ENCODE measurements around the gene CYFIP1. TPM values are rescaled to one million over a fixed set of nuclear protein-coding genes. Genes with fewer than 3 reads are reported as not detected.

The CYFIP1 gene
- total and polyA plus RNA-seq, 9 of the 15 experiments (the other 6 are each of a cell fraction or from before 2014, with no cell fraction given) = 3.8 to 59.8 (median 28.3) TPM

DNA sequence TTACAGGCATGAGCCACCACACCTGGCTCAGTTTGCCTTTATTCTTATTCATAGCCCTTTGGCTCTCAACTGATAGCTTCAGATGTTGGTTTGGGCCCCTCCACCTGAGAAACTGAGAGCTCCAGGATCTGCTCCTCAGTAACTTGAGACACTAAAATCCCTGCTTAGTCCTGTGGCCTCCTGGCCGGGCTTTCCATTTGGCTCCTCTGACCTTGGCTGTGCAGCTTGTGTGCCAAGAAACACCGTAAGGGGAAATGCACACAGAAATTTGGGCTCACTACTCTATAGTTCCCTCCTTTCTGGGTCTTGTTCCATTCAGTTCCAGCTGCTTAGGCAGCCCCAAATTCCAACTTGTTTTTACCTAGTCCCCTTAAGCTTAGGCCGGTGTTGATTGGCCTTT is 116.8 kb downstream of the CYFIP1 start:
- CTCF ChIA-PET (ENCODE audit: low intra/inter-chr PET ratio) = no interaction called here
- H2AFZ ChIP-seq (ENCODE audit: low read depth, low read length) = no peak overlapping the region
- no peak overlapping the region for H3K4me3 ChIP-seq
- H3K9me1 ChIP-seq (ENCODE audit: control insufficient read depth, insufficient read depth, low read length) = no peaks in the 10 kb centered on the region
- no peaks in the 10 kb centered on the region for H3K4me1 ChIP-seq (replicated peaks in 1 of 2; ENCODE audit: control insufficient read depth in 2 of 2, insufficient read depth in 2 of 2, low read length in 2 of 2)
- in situ Hi-C loops (cut with MboI) = no loop called here
- H3K9ac ChIP-seq (ENCODE audit: insufficient read depth in 1 of 2, low read depth in 2 of 2, low read length in 2 of 2) = no peak overlapping the region
- 89% methylated on average over 3 of the region's 3 CpGs for WGBS (ENCODE audit: insufficient coverage, low coverage, missing lambda C conversion rate)
- no peak overlapping the region for H3K4me2 ChIP-seq (ENCODE audit: insufficient read depth, low read length)
- H3K36me3 ChIP-seq (ENCODE audit: control insufficient read depth, insufficient read depth, low read length) = peaks cover 88% of the 10 kb centered on the region
- no peak for FAIRE-seq
- DNase-seq (ENCODE audit: extremely low read depth in 1 of 4, low spot score in 3 of 4) = no peak
- peaks cover 15% of the 10 kb centered on the region; the same call in 1 of the 3 replicates for H3K79me2 ChIP-seq (ENCODE audit: control insufficient read depth, insufficient read depth, low read length)
- H3K9me3 ChIP-seq (replicated peaks; ENCODE audit: control insufficient read depth, insufficient read depth, low read depth, low read length) = no peaks in the 10 kb centered on the region
- intact Hi-C loops (cut with micrococcal nuclease) = no loop called here
- H3K27me3 ChIP-seq (ENCODE audit: control insufficient read depth in 2 of 2, insufficient read depth in 2 of 2, low read length in 2 of 2) = no peaks in the 10 kb centered on the region
- POLR2A ChIA-PET = interaction anchor here (1.3 kb wide), 1 partner anchor 14 kb away, joined by 3 read pairs; no protein-coding TSS in a partner anchor
- H3K27ac ChIP-seq (ENCODE audit: extremely low read depth, low read depth, low read length) = no peak overlapping the region
- no peaks in the 10 kb centered on the region for H4K20me1 ChIP-seq (replicated peaks; ENCODE audit: control insufficient read depth, insufficient read depth, low read length)
- BruUV-seq (replicated peaks) = no TSS peak
- TF ChIP-seq EGR1 (conservative IDR thresholded peaks at IDR 0.05) (no peak), POLR3A (IDR thresholded peaks at IDR 0.05; ENCODE audit: borderline replicate concordance, extremely low read depth, insufficient read depth, insufficient read length) (no peak), PHB2 (IDR thresholded peaks at IDR 0.05; ENCODE audit: low read depth) (no peak), ZNF436 (CRISPR knock-in tag; IDR thresholded peaks at IDR 0.05) (no peak), ZNF444 (CRISPR knock-in tag; IDR thresholded peaks at IDR 0.05) (no peak), PTBP1 (IDR thresholded peaks at IDR 0.05; ENCODE audit: low read depth, low read length) (no peak), CBX8 (IDR thresholded peaks at IDR 0.05; ENCODE audit: borderline replicate concordance, extremely low read depth, low read depth, low read length, poor library complexity, severe bottlenecking) (no peak), XRCC3 (IDR thresholded peaks at IDR 0.05) (no peak), TBL1XR1 (IDR thresholded peaks at IDR 0.05; ENCODE audit: low read length in 2 of 2) (no peak), NR2C2 (CRISPR knock-in tag; IDR thresholded peaks at IDR 0.05) (no peak), NR2C2 (tag; IDR thresholded peaks at IDR 0.05) (no peak), RAD51 (IDR thresholded peaks at IDR 0.05; ENCODE audit: borderline replicate concordance, low read depth) (no peak)
- TF ChIP-seq, protein P1, sequence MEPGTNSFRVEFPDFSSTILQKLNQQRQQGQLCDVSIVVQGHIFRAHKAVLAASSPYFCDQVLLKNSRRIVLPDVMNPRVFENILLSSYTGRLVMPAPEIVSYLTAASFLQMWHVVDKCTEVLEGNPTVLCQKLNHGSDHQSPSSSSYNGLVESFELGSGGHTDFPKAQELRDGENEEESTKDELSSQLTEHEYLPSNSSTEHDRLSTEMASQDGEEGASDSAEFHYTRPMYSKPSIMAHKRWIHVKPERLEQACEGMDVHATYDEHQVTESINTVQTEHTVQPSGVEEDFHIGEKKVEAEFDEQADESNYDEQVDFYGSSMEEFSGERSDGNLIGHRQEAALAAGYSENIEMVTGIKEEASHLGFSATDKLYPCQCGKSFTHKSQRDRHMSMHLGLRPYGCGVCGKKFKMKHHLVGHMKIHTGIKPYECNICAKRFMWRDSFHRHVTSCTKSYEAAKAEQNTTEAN (CRISPR knock-in tag; IDR thresholded peaks at IDR 0.05) = no peak
- TF ChIP-seq, protein P2, sequence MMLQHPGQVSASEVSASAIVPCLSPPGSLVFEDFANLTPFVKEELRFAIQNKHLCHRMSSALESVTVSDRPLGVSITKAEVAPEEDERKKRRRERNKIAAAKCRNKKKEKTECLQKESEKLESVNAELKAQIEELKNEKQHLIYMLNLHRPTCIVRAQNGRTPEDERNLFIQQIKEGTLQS (IDR thresholded peaks at IDR 0.05) = no peak
- TF ChIP-seq, protein P2 (CRISPR knock-in tag; conservative IDR thresholded peaks at IDR 0.05) = no peak
- TF ChIP-seq, protein P3, sequence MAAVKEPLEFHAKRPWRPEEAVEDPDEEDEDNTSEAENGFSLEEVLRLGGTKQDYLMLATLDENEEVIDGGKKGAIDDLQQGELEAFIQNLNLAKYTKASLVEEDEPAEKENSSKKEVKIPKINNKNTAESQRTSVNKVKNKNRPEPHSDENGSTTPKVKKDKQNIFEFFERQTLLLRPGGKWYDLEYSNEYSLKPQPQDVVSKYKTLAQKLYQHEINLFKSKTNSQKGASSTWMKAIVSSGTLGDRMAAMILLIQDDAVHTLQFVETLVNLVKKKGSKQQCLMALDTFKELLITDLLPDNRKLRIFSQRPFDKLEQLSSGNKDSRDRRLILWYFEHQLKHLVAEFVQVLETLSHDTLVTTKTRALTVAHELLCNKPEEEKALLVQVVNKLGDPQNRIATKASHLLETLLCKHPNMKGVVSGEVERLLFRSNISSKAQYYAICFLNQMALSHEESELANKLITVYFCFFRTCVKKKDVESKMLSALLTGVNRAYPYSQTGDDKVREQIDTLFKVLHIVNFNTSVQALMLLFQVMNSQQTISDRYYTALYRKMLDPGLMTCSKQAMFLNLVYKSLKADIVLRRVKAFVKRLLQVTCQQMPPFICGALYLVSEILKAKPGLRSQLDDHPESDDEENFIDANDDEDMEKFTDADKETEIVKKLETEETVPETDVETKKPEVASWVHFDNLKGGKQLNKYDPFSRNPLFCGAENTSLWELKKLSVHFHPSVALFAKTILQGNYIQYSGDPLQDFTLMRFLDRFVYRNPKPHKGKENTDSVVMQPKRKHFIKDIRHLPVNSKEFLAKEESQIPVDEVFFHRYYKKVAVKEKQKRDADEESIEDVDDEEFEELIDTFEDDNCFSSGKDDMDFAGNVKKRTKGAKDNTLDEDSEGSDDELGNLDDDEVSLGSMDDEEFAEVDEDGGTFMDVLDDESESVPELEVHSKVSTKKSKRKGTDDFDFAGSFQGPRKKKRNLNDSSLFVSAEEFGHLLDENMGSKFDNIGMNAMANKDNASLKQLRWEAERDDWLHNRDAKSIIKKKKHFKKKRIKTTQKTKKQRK (IDR thresholded peaks at IDR 0.05; ENCODE audit: borderline replicate concordance, low read depth, low read length) = no peak
- no peak for ATAC-seq

Measured in K562 (cell line).